Activated T-cell treated with anti-CD3 and anti-CD28 coated beads, Interleukin-2, amount 50 U/mL, for 1 hour (primary cell): ENCODE results near the gene HRAS.

Experiments
- DNase-seq: peaks from one replicate; pipeline ENCODE4 v3.0.0-alpha.2; 2020

HRAS gene

GRCh38 chr11:491358-491757 lies 44.0 kb downstream of the HRAS start:
- no peak for DNase-seq

GRCh38 chr11:490930-491260 lies 44.5 kb downstream of the HRAS start:
- DNase-seq, result no peak

GRCh38 chr11:490186-490929 lies 45.0 kb downstream of the HRAS start:
- no peak for DNase-seq

GRCh38 chr11:489610-490185 lies 45.7 kb downstream of the HRAS start:
- no peak for DNase-seq

- no peak for DNase-seq
Observed at GRCh38 chr11:488992-489391, 46.4 kb downstream of the HRAS start.

GRCh38 chr11:488579-488978 lies 46.8 kb downstream of the HRAS start:
- DNase-seq, result no peak

GRCh38 chr11:488062-488461 lies 47.3 kb downstream of the HRAS start:
- no peak for DNase-seq

- DNase-seq, result no peak
Observed at GRCh38 chr11:487571-488021, 47.8 kb downstream of the HRAS start.

GRCh38 chr11:486189-486588 lies 49.2 kb downstream of the HRAS start:
- DNase-seq, result no peak

- DNase-seq, result no peak
Observed at GRCh38 chr11:484616-485015, 50.8 kb downstream of the HRAS start.
